ENCODE data around the gene GPR78.

- TF ChIP-seq ZNF274 (IDR thresholded peaks at IDR 0.05; ENCODE audit: low read length) (no peak), ZNF274 (tag by site-specific recombination; IDR thresholded peaks at IDR 0.05; ENCODE audit: borderline replicate concordance) (no peak), REST (tag by site-specific recombination; IDR thresholded peaks at IDR 0.05) (no peak), ZNF658 (tag by site-specific recombination; IDR thresholded peaks at IDR 0.05) (no peak), YY1 (tag by site-specific recombination; IDR thresholded peaks at IDR 0.05) (no peak), HOXA7 (CRISPR knock-in tag; IDR thresholded peaks at IDR 0.05; ENCODE audit: borderline replicate concordance) (no peak), ZXDB (tag by site-specific recombination; IDR thresholded peaks at IDR 0.05) (no peak), PRDM1 (tag by site-specific recombination; IDR thresholded peaks at IDR 0.05) (no peak), ZNF223 (tag by site-specific recombination; IDR thresholded peaks at IDR 0.05) (no peak), ZNF354C (tag by site-specific recombination; IDR thresholded peaks at IDR 0.05; ENCODE audit: borderline replicate concordance, low read depth) (no peak), SETDB1 (IDR thresholded peaks at IDR 0.05; ENCODE audit: insufficient read length, low read length) (no peak), ZNF600 (tag by site-specific recombination; IDR thresholded peaks at IDR 0.05) (no peak), ZNF10 (tag by site-specific recombination; IDR thresholded peaks at IDR 0.05) (no peak)
- TF ChIP-seq, protein P1, sequence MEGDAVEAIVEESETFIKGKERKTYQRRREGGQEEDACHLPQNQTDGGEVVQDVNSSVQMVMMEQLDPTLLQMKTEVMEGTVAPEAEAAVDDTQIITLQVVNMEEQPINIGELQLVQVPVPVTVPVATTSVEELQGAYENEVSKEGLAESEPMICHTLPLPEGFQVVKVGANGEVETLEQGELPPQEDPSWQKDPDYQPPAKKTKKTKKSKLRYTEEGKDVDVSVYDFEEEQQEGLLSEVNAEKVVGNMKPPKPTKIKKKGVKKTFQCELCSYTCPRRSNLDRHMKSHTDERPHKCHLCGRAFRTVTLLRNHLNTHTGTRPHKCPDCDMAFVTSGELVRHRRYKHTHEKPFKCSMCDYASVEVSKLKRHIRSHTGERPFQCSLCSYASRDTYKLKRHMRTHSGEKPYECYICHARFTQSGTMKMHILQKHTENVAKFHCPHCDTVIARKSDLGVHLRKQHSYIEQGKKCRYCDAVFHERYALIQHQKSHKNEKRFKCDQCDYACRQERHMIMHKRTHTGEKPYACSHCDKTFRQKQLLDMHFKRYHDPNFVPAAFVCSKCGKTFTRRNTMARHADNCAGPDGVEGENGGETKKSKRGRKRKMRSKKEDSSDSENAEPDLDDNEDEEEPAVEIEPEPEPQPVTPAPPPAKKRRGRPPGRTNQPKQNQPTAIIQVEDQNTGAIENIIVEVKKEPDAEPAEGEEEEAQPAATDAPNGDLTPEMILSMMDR (tag by site-specific recombination; IDR thresholded peaks at IDR 0.05): no peak
- TF ChIP-seq, protein P2, sequence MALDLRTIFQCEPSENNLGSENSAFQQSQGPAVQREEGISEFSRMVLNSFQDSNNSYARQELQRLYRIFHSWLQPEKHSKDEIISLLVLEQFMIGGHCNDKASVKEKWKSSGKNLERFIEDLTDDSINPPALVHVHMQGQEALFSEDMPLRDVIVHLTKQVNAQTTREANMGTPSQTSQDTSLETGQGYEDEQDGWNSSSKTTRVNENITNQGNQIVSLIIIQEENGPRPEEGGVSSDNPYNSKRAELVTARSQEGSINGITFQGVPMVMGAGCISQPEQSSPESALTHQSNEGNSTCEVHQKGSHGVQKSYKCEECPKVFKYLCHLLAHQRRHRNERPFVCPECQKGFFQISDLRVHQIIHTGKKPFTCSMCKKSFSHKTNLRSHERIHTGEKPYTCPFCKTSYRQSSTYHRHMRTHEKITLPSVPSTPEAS (tag by site-specific recombination; IDR thresholded peaks at IDR 0.05): no peak
These were observed 18.9 kb downstream of the GPR78 start for GRCh38 chr4:8599091-8599460.

All from HEK293 (cell line).